Jurkat, Clone E6-1 (cell line): Measurements from ENCODE around the gene HINT2.

Source experiments
- DNase-seq: peaks from one replicate; pipeline ENCODE4 v3.0.0-alpha.2; 2011; ENCODE audit warnings: low read depth, low spot score
- H3K4me3 ChIP-seq: 2 replicates; pipeline ENCODE4 v1.5.1; 2011; ENCODE audit warnings: mild to moderate bottlenecking, low read length, control low read depth, moderate library complexity

Gene HINT2

GRCh38 chr9:35816708-35817107 lies 1.9 kb upstream of the HINT2 start:
- H3K4me3 ChIP-seq = no peak overlapping the region
- no peak for DNase-seq

- DNase-seq = peak; percentile 34
- peak overlapping the region; percentile 83 for H3K4me3 ChIP-seq
Measured at GRCh38 chr9:35814106-35814840, 569 bp downstream of the HINT2 start.

- peak overlapping the region; percentile 83 for H3K4me3 ChIP-seq
- DNase-seq = no peak
Measured at GRCh38 chr9:35813434-35814105, 1.3 kb downstream of the HINT2 start.

GRCh38 chr9:35812025-35812602 lies 2.7 kb downstream of the HINT2 start, which contains the start of gene SPAG8:
Gene SPAG8 (minus strand): TSS chr9:35812262. CDS start chr9:35812147, 115 bp downstream.
- peak; percentile 99 for DNase-seq
- H3K4me3 ChIP-seq = peak within 1 kb of the TSS; percentile 51

GRCh38 chr9:35811381-35812024 lies 3.3 kb downstream of the HINT2 start:
- no peak for DNase-seq
- peak overlapping the region; percentile 51 for H3K4me3 ChIP-seq

- DNase-seq = no peak
- H3K4me3 ChIP-seq = no peak overlapping the region
Measured at GRCh38 chr9:35810122-35810521, 4.7 kb downstream of the HINT2 start.

- H3K4me3 ChIP-seq = no peak overlapping the region
Measured at GRCh38 chr9:35808433-35808832, 6.4 kb downstream of the HINT2 start.

GRCh38 chr9:35806101-35806500 lies 8.7 kb downstream of the HINT2 start:
- H3K4me3 ChIP-seq = no peak overlapping the region
- no peak for DNase-seq

More at GRCh38 chr9:35808433-35808832, 6.4 kb downstream of the HINT2 start:
- no peak for DNase-seq

- H3K4me3 ChIP-seq = no peak overlapping the region
Measured at GRCh38 chr9:35801328-35802128, 13.3 kb downstream of the HINT2 start.

GRCh38 chr9:35800530-35800929 lies 14.3 kb downstream of the HINT2 start:
- H3K4me3 ChIP-seq = no peak overlapping the region
- DNase-seq = no peak

More at GRCh38 chr9:35801328-35802128, 13.3 kb downstream of the HINT2 start:
- DNase-seq = no peak

- no peak for DNase-seq
- no peak overlapping the region for H3K4me3 ChIP-seq
Measured at GRCh38 chr9:35798658-35799374, 16.0 kb downstream of the HINT2 start.

- DNase-seq = no peak
- no peak overlapping the region for H3K4me3 ChIP-seq
Measured at GRCh38 chr9:35797311-35798109, 17.3 kb downstream of the HINT2 start.

GRCh38 chr9:35795695-35796094 lies 19.1 kb downstream of the HINT2 start:
- no peak for DNase-seq
- no peak overlapping the region for H3K4me3 ChIP-seq

GRCh38 chr9:35793461-35793860 lies 21.4 kb downstream of the HINT2 start:
- DNase-seq = no peak

GRCh38 chr9:35792826-35793225 lies 22.0 kb downstream of the HINT2 start:
- H3K4me3 ChIP-seq = no peak overlapping the region
- DNase-seq = no peak

More at GRCh38 chr9:35793461-35793860, 21.4 kb downstream of the HINT2 start:
- H3K4me3 ChIP-seq = no peak overlapping the region

GRCh38 chr9:35792024-35792813 lies 22.6 kb downstream of the HINT2 start:
- DNase-seq = no peak
- no peak overlapping the region for H3K4me3 ChIP-seq
